Stimulated activated CD4-positive, alpha-beta T cell treated with anti-CD3 and anti-CD28 coated beads, TNF-alpha, amount 100 ng/mL, for 24 hours (primary cell): Measurements from ENCODE around the gene CNOT1.
A peak's percentile ranks its signal among the peaks of the same experiment; 100 is the strongest.
"Not testable (repeated sequence)": the region's sequence is repeated elsewhere in the genome, so short reads cannot be mapped to it uniquely, and the experiment has no call there.

Source experiments
- DNase-seq, 3 experiments: peaks; one replicate each; pipeline ENCODE4 v3.0.0-alpha.2; 2020; ENCODE audit warnings: low read depth in 3 of 3

The CNOT1 gene

DNA sequence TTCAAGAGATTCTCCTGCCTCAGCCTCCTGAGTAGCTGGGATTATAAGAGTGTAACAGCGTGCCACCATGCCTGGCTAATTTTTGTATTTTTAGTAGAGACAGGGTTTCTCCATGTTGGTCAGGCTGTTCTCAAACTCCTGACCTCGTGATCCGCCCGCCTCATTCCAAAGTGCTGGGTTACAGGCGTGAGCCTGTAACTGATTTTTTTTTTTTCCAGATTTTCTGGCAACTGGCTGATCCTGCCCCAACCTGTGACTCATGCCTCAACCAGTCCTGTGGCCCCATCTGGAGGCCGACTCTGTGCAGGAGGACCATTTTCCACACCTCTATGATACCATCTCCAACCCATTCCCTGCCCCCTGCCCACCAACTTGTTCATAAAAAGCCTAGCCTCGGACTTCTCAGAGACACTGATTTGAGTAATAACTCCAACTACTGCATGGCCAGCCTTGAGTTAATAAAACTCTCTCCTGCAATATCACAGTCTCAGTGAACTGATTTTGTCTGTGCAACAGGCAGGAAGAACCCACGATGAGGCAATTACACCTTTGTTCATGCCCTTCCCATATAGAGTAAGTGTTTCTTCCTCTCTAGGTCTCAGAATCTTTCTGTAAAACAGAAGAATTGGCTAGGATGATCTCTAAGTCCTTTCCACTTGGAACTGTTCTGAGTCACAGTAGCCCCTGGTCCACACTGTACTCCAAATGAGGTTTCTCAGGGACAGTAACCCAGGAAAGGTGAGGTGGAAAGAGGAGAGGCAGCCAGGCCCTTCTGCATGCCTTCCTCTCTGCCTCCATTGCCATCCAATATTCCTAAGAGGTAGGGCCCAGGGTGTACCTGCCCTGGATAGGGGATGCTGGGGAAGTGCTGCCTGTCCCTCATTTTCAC, 8.8 kb upstream of the CNOT1 start:
- DNase-seq = no peak

DNA sequence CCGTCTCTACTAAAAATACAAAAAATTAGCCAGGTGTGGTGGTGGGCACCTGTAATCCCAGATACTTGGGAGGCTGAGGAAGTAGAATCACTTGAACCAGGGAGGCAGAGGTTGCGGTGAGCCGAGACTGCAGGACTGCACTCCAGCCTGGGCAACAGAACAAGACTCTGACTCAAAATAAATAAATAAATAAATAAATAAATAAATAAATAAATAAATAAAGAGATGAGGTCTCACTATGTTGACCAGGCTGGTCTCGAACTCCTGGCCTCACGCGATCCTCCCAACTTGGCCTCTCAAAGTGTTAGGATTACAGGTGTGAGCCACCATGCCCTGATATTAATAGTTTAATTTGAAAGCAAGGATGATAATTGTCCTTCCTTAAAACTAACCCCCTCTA, 7.4 kb upstream of the CNOT1 start:
- not testable (repeated sequence) for DNase-seq

DNA sequence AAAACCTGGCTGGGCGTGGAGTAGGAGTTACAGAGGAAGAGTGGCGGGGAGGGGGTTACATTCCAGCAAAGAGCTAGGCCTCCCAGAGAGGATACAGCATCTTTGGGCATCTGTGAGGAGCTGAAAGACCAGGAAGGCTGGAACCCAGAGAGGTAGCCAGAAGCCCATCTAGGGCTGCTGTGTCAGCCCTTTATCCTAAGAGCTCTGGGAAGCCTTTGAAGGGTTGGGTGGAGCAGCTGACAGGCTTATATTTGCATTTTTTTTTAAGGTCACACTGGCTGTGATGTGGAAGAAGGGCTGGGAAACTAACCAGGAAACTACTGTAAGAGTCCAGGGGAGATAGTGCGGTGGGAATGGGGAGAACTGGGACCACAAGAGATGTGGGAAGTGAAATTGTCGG, 6.8 kb upstream of the CNOT1 start:
- no peak for DNase-seq

DNA sequence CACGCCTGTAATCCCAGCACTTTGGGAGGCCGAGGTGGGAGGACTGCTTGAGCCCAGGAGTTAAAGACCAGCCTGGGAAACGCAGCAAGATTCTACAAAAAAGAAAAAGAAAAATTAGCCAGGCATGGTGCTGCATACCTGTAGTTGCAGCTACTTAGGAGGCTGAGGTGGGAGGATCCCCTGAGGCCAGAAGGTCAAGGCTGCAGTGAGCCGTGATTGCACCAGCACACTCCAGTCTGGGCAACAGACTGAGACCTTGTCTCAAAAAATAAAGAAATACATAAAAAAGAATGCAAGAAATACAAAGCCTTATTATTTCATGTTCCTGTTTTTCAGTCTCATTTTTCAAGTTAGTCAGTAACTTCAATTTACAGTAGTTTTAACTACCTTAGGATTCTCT, 5.9 kb upstream of the CNOT1 start:
- no peak for DNase-seq

DNA sequence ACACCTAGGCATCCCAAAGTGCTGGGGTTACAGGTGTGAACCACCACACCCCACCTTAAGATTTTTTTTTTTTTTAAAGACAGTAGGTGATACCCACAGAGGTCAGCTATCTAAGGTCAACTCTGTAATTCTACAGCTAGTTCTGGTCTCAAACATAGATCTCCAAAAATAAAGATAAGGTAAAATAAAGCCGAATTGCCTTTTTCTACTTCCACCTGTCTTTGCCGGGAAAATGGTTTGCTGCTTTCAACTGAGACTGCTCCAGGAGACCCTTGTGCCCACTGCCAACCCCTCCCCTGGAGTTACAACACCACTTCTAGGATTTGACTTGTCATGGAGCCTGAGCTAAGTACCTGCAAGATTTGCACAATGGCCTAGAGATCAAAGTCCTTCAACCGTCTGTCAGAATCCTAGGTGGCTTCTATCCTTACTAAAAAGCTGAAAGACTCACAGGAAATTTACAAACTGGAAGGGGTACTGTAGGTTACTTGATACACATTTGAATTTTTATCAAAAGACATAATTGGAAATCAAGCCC, 4.7 kb upstream of the CNOT1 start:
- no peak for DNase-seq

DNA sequence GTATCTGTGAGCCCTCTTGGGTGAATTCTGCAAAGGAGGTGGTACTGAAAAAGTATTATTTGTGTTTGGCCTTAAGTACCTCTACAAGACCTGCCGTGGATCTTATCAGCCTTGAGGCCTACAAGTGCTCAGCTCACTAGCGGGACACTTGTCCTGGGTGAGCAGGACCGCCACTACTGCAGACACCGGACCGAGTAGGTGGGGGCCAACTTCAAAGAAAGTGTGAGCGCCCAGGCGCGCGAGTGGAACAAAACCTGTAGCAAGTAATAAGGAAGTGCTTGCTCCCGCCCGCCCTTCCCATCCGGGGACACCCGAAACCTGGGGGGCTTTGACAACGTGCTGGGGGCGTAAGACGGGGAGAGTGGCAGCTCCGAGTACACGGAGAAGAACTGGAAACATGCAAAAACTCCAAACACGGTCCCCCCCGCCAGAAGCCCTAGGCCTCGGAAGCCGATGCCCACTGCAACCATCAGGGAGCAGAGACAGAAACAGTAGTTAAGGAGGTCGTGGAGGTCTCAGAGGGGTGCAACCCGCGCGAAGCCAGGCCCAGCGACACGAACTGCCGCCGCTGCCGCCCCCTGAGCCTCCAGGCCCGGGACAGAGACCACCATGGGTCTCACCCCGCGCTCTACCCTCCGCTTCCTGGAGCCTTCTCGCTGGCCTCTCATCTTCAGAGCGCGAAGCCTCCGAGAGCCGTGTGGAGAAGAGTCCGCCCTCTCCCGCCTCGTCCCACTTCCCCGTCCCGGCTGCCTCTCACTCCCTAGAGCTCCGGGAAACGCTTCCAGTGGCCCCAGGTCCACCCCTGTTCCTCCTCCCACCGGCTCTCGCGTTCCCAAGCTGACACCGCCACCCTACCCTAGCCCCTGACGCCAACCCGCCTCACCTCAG, 537 bp downstream of the CNOT1 start:
- peak; percentile 18 to 46 (median 22) for DNase-seq

DNA sequence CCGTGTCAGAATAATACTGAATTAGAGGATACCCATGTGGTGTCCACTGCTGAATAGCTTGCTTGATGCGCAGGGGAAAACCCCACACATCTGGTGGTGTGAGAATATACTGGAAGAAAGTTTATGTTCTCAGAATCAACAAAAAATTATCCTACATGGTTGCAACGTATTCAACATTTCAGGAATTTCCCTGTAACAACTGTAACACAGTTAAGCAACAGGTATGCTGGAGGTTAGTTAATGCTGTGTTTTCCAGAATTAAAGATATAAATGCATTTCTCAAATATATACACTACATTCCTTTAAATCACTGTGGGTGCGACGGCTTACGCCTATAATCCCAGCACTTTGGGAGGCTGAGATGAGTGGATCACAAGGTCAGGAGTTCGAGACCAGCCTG, 5.4 kb downstream of the CNOT1 start:
- no peak for DNase-seq

DNA sequence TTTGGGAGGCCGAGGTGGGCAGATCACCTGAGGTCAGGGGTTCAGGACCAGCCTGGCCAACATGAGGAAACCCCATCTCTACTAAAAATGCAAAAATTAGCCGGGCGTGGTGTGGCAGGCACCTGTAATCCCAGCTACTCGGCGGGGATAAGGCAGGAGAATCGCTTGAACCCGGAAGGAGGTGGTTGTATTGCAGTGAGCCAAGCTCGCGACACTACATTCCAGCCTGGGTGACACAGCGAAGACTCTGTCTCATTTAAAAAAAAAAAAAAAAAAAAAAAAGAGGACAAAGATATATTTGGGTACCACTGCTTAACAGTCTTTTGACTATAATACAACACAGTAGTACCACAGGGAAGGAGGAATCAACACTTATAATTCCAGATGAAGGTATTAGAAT, 9.2 kb downstream of the CNOT1 start:
- no peak for DNase-seq

DNA sequence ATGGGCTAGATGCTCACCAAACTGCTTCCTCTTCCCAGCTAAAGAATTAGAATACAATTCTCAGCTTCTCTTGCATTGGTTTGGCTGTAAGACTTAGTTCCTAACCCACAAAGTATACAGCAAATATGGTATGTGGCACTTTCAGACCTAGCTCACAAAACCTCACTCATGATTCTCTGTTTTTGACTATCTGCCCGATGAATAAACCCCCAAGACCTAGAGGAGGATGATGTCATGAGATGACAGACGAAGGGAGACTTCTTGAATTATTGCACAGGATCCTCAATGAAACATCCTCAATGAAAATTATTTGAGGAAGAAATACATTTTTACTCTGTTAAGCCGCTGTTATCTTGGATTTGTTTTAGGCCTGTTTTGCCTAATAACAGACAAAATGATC, 14.3 kb downstream of the CNOT1 start:
- DNase-seq = no peak

DNA sequence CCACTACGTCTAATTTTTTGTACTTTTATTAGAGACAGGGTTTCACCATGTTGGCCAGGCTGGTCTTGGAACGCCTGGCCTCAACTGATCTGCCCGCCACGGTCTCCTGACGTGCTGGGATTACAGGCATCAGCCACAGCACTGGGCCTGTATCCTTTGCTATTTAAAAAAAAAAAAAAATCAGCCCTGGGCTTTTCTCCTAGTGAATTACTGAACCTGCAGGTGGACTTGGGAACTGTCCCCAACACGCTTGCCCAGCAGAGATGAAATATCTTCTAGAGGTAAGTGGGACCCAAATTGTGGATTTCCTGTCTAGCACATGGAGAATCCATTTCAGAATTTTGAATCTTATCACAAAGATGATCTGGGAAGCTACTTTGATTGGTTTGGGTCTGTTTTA, 14.8 kb downstream of the CNOT1 start:
- no peak for DNase-seq

DNA sequence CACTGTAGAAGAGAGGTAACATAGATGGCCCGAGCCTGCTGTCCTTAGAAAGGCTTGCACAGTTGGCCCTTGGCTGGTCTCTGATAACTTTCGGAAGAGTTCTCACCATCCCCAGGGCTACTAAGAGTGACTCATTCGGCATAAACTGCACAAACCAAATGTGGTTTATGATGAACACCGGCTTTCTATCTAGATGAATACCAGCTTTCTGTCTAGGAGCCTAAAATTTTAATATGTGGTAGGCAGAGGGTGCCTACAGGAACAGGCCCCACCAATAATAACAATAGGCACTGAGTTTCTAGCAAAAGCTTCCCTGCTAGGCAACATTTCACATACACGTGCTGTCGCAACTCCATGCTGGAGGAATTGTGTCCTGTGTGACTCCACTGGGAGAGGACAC, 15.4 kb downstream of the CNOT1 start:
- no peak for DNase-seq

DNA sequence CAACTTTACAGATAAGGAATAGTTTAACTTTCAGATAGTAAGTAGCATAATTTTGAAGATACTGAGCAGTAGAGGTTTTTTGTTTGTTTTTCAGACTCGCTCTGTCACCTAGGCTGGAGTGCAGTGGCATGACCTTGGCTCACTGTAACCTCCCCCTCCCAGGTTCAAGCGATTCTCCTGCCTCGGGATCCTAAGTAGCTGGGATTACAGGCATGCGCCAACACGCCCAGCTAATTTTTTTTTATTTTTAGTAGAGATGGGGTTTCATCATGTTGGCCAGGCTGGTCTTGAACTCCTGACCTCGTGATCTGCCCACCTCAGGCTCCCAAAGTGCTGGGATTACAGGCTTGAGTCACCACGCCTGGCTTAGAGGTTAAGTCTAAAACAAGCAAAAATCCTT, 16.7 kb downstream of the CNOT1 start:
- DNase-seq = not testable (repeated sequence)

DNA sequence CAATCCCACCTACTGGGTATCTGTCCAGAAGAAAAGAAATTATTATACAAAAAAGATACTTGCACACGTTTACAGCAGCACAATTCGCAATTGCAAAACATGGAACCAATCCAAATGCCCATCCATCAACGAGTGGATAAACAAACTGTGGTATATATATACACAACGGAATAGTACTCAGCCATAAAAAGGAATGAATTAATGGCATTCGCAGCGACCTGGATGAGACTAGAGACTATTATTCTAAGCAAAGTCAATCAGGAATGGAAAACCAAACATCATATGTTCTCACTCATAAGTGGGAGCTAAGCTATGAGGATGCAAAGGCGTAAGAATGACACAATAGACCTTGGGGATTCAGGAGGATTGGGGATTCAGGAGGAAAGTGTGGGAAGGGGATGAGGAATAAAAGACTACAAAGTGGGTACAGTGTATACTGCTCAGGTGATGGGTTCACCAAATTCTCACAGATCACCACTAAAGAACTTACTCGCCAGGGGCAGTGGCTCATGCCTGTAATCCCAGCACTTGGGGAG, 21.0 kb downstream of the CNOT1 start:
- DNase-seq = no peak

DNA sequence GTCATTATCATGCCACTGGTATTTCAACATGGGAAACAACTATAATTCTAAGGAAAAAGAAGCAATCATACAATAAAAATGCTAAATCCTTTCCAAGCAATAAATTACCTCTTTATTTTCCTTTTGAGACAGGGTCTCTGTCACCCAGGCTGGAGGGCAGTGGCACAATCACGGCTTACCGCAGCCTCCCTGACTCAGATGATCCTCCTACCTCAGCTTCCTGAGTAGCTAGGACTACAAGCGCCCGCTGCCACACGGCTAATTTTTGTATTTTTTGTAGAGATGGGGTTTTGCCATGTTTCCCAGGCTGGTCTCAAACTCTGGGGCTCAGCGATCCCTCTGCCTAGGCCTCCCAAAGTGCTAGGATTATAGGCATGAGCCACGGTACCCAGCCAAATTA, 24.1 kb downstream of the CNOT1 start:
- no peak for DNase-seq

DNA sequence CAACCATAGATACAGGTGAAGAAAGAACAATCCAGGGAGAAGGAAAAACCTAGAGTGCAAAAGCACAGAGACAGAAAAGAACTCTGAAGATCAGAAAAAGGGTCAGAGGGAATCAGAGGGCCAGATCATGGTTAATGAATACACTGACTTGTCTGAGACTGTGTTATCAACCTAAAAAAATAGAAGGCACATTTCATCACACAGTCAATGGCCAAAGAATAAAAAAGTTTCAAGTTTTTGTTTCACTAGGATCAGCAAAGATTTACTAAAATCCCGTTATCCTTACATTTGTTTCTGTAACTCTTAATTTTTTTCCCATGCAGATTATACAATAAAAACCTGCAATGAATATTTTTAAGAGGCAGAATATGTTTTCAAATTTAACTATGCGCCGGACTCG, 38.5 kb downstream of the CNOT1 start:
- DNase-seq = no peak

DNA sequence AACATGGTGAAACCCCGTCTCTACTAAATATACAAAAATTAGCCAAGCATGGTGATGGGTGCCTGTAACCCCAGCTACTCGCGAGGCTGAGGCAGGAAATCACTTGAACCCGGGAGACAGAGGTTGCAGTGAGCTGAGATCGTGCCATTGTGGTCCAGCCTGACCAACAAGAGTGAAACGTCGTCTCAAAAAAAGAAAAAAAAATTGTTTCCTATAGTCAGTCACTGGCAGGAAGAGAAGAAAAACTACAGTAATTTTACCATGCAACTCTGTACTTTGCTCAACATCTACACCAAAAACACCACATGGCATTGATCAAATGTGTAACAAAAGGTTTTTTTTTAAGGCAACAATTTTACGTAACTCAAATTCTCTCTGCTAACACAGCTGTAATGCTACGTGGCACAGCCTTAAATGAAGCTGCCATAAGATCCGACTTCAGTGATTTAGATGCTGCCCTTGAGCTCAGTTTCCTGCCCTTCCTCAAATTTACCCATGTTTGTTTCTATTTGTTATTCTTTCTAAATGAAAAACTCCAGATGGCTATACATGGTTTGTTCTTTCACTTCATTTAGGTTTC, 40.2 kb downstream of the CNOT1 start:
- DNase-seq = no peak

DNA sequence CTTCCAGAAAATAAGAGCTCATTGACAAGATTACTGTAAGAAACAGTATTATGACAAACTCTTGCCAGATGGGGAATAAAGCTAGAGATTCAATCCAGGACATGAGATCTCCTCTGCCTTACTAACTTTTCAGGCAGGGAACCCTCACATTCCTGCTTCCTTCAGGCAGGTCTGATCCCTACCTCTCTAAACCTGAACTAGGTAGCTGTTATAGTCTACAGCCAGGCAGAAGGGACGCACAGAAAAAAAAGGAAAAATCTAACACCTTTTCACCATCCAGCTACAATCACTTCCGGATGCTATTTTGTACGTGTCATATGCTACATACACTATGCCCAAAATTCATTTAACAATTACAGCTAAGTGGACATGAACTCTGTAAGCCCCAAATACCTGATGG, 41.2 kb downstream of the CNOT1 start:
- DNase-seq = no peak

DNA sequence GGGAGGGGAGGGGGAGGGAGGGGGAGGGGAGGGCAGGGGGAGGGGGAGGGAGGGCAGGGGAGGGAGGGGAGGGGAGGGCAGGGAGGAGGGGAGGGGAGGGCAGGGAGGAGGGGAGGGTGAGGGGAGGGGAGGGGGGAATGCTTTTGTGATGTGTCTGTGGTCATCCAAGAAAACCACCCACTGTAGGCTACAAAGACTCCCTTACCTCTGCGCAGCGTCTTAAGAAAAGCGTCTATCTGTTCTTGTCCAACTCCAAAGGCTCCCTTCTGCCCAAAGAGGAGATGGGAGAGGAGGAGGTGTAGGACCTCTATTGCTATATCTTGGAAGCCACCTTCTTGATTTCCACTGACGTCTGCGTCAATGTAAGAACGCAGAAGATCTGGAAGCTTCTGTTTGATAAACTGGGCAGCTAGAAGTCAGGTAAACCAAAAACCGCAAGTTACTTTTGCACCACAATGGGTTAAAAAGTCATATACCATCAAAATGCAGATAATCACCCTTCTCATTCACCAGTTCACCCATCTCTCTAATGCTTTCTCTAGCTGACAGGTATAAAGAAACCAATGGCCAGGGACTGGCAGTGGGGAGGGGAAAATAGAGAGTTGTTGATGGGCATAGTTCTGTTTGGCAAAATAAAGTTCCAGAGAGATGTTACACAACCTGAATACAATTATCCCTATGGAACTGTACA, 43.1 kb downstream of the CNOT1 start:
- DNase-seq = no peak

DNA sequence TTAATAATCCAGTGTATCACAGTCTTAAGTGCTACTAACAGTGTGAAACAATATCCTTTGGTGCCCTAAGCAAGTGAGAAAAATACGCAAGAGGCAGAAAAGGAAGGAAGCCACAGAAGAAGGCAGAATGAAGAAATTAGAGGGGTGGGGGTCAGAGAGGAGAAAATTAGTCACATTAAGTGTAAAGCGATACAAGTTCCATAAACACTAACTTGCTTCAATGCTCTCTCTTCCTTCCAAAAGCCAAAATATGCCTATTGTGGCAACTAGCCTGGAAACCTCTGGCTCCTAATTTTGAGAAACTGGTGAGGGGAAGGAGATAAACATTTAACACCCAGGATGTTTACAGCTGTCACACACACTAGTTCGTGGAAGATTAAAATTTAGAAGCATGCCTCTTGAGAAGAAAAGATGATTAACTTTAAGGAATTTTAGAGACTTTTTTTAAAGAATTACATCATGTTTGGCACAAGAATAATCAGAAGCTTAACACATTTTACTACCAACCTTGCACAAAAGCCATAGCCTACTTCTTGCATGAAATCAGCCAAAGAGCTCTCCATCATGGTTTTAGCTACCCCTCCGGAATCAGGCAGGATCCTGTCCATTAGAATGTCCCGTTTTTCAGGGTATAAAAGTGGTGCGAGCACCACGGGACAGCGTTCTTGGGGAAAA, 44.7 kb downstream of the CNOT1 start:
- DNase-seq = no peak

DNA sequence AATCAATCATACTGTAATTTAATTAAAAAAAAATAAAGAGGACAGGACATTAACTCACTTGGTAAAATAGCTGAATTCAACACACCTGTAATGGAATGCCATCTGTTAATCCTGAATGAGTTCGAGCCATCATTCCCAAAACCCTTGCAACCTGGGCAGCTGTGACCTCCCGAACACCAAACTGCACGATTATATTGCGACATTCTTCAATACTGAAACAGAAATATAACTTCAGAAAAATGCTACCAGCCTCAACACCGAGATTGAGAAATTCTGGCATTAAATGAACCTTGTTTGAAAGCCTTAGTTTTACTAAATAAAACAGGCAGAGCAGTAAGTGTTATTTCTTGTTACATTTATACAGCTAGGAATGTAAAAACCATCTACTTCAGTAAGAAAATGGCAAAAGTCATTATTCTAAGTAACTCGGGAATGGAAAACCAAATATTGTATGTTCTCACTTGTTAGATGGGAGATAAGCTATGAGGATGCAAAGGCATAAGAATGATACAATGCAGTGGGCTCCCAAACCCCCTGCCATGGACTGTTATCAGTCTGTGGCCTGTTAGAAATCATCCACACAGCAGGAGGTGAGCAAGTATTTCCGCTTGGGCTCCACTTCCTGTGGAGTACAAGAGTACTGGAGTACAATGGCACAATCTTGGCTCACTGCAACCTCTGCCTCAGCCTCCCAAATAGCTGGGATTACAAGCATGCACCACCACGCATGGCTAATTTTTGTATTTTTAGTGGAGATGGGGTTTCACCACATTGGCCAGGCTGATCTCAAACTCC, 46.5 kb downstream of the CNOT1 start:
- peak in 1 of 3 experiments; percentile 14 for DNase-seq
